Measurements from ENCODE around the gene SAMD14. TPM values are rescaled to one million over a fixed set of nuclear protein-coding genes. Genes with fewer than 3 reads are reported as not detected.

Gene SAMD14
- total and polyA plus RNA-seq, 2 experiments from 2014 or later: 0.70 to 4.7 TPM

GRCh38 chr17:50143461-50144176 is 13.7 kb upstream of the SAMD14 start:
- Histone ChIP-seq H3K4me1 (ENCODE audit: insufficient read depth) (peaks cover 21% of the 10 kb centered on the region), H3K27ac (ENCODE audit: low read depth) (no peak overlapping the region), H3K79me2 (replicated peaks; ENCODE audit: insufficient read depth) (no peaks in the 10 kb centered on the region), H3K36me3 (ENCODE audit: insufficient read depth) (no peaks in the 10 kb centered on the region), H3F3A (replicated peaks; ENCODE audit: low read depth) (no peaks in the 10 kb centered on the region), H3K9me2 (ENCODE audit: insufficient read depth) (no peaks in the 10 kb centered on the region), H3K4me3 (no peak overlapping the region), H2AFZ (no peak overlapping the region), H3K27me3 (ENCODE audit: insufficient read depth) (peaks cover 11% of the 10 kb centered on the region), H3K4me2 (no peak overlapping the region), H4K20me1 (replicated peaks; ENCODE audit: insufficient read depth) (no peaks in the 10 kb centered on the region)
- H3K4me3 Mint-ChIP-seq: no peak overlapping the region
- ATAC-seq (no peak), DNase-seq (ENCODE audit: low spot score) (no peak)
- H3K36me3 Mint-ChIP-seq (ENCODE audit: low read depth): peaks cover 40% of the 10 kb centered on the region
- H3K4me1 Mint-ChIP-seq: peaks cover 40% of the 10 kb centered on the region
- H3K27me3 Mint-ChIP-seq (ENCODE audit: insufficient read depth, low read depth, poor library complexity): peaks cover 27% of the 10 kb centered on the region
- H3K9me3 Mint-ChIP-seq: no peaks in the 10 kb centered on the region
- H3K27ac Mint-ChIP-seq: no peak overlapping the region
- TF ChIP-seq ZNF331 (CRISPR knock-in tag; IDR thresholded peaks at IDR 0.05; ENCODE audit: low read depth): no peak
- TF ChIP-seq ZNF462 (CRISPR knock-in tag; IDR thresholded peaks at IDR 0.05): no peak
- TF ChIP-seq ETS1 (IDR thresholded peaks at IDR 0.05): no peak
- no peak for TF ChIP-seq REST (IDR thresholded peaks at IDR 0.05; ENCODE audit: unreplicated experiment)
- no peak for TF ChIP-seq NANOG (IDR thresholded peaks at IDR 0.05; ENCODE audit: borderline replicate concordance)
- no peak for TF ChIP-seq ZNF114 (CRISPR knock-in tag; IDR thresholded peaks at IDR 0.05)
- no peak for TF ChIP-seq POLR2AphosphoS5 (IDR thresholded peaks at IDR 0.05; ENCODE audit: low read depth)
- TF ChIP-seq CTCF (conservative IDR thresholded peaks at IDR 0.05; ENCODE audit: low read depth in 2 of 2): no peak
- no peak for TF ChIP-seq EZH2 (IDR thresholded peaks at IDR 0.05; ENCODE audit: low read depth, unreplicated experiment)
- no peak for TF ChIP-seq STAT1 (IDR thresholded peaks at IDR 0.05; ENCODE audit: unreplicated experiment)
- no peak for TF ChIP-seq JUNB (IDR thresholded peaks at IDR 0.05; ENCODE audit: unreplicated experiment)
- TF ChIP-seq EZH2phosphoT487 (IDR thresholded peaks at IDR 0.05; ENCODE audit: unreplicated experiment): no peak
- no peak for TF ChIP-seq CREB1 (CRISPR knock-in tag; IDR thresholded peaks at IDR 0.05; ENCODE audit: low read depth)

Data from GM23338 (cell line).